Sigmoid colon (tissue), 7 donors: ENCODE data around the gene FBLIM1. TPM values are rescaled to one million over a fixed set of nuclear protein-coding genes. Genes with fewer than 3 reads are reported as not detected.
A peak's percentile ranks its signal among the peaks of the same experiment; 100 is the strongest.

Experiments used
- DNase-seq: peaks from one replicate; pipeline ENCODE4 v3.0.0-alpha.2; 2019
- H3K27ac ChIP-seq, 4 donors: fragments of 200-600 bp; sonication (generic); one replicate each; pipeline ENCODE4 v1.5.1; 2016 to 2019; ENCODE audit warnings: mild to moderate bottlenecking in 1 of 4
- H3K27me3 ChIP-seq, 3 donors: fragments of 200-600 bp; sonication (generic); one replicate each; pipeline ENCODE4 v1.5.1; 2019; ENCODE audit warnings: mild to moderate bottlenecking in 1 of 3
- H3K36me3 ChIP-seq, 4 donors: fragments of 200-600 bp; sonication (generic); one replicate each; pipeline ENCODE4 v1.5.1; 2016 to 2019
- H3K4me1 ChIP-seq, 4 donors: fragments of 200-600 bp; sonication (generic); one replicate each; pipeline ENCODE4 v1.5.1; 2017 to 2019
- H3K4me3 ChIP-seq, 4 donors: fragments of 200-600 bp; sonication (generic); one replicate each; pipeline ENCODE4 v1.5.1; 2017 to 2019; ENCODE audit warnings: mild to moderate bottlenecking in 2 of 4, moderate library complexity in 1 of 4
- H3K9me3 ChIP-seq, 4 donors: fragments of 200-600 bp in 3 of 4; sonication (generic) in 3 of 4; one replicate each; pipeline versions ENCODE4 v1.5.1 to v1.6.1; 2013 to 2019
- CTCF ChIP-seq, 4 experiments: fragments of 450-650 bp in 3 of 4; fragments of 200-600 bp in 1 of 4; IDR thresholded peaks; one replicate each; pipeline ENCODE4 v1.5.1; 2016 to 2019; ENCODE audit warnings: antibody characterized with exemption in 4 of 4, mild to moderate bottlenecking in 3 of 4, moderate library complexity in 2 of 4
- EP300 ChIP-seq, 4 donors: sonication (generic); formaldehyde crosslinking; IDR thresholded peaks; one replicate each; pipeline ENCODE4 v1.6.1; 2017; ENCODE audit warnings: antibody characterized with exemption in 4 of 4
- POLR2A ChIP-seq, 2 donors: fragments of 450-650 bp; IDR thresholded peaks; one replicate each; pipeline ENCODE4 v1.6.1; 2016; ENCODE audit warnings: antibody characterized with exemption in 2 of 2, mild to moderate bottlenecking in 2 of 2, moderate library complexity in 2 of 2
- POLR2AphosphoS5 ChIP-seq, 4 donors: sonication (generic); formaldehyde crosslinking; IDR thresholded peaks; one replicate each; pipeline ENCODE4 v1.6.1; 2017; ENCODE audit warnings: antibody characterized with exemption in 4 of 4
- WGBS, 2 donors: extraction: QIAGEN DNeasy Blood & Tissue Kit; methylation state at CpG; one replicate each; pipeline ENCODE4 v1.1.7; 2013; 5-methylcytosine and 5-hydroxymethylcytosine counted together
- intact Hi-C: fragments of 100-400 bp; cut with DNase I; formaldehyde crosslinking; loops from one replicate; pipeline ENCODE4 v1.15.1; 2023
- polyA plus RNA-seq, 3 donors: library from polyadenylated mRNA; stranded (reverse); fragments of 200-250 nt; gene quantifications; one replicate each; pipeline ENCODE4 v1.2.3, GENCODE V29; 2013
- total RNA-seq, 4 donors: library from RNA; depleted of rRNA; stranded (reverse); fragments of >200 nt; gene quantifications; one replicate each; pipeline ENCODE4 v1.1.0, GENCODE V29; 2016
- donor health status: healthy with polysubstance abuse.
- donor health status: Bipolar disorder and iron deficiency.
- donor health status: healthy.

FBLIM1 gene
- total and polyA plus RNA-seq, 7 donors, result 28.1 to 227 (median 53.2) TPM

GRCh38 chr1:15755021-15755645 is 3.5 kb upstream of the FBLIM1 start:
- Histone ChIP-seq H3K27ac (no peak overlapping the region), H3K4me3 (no peak overlapping the region), H3K9me3 (no peaks in the 10 kb centered on the region), H3K27me3 (peaks cover 0 to 12% (median 2%) of the 10 kb centered on the region in 3 donors), H3K36me3 (no peaks in the 10 kb centered on the region), H3K4me1 (peaks cover 0 to 29% (median 24%) of the 10 kb centered on the region in 4 donors)
- TF ChIP-seq EP300 (IDR thresholded peaks at IDR 0.05) (no peak), POLR2AphosphoS5 (IDR thresholded peaks at IDR 0.05) (no peak), CTCF (IDR thresholded peaks at IDR 0.05) (no peak), POLR2A (IDR thresholded peaks at IDR 0.05) (no peak)
- intact Hi-C loops, result no loop called here
- 88 to 91% methylated on average over 2 of the region's 2 CpGs for WGBS, 2 donors
- DNase-seq, result no peak

GRCh38 chr1:15755646-15756040 is 3.0 kb upstream of the FBLIM1 start:
- peaks cover 0 to 13% (median 2%) of the 10 kb centered on the region in 3 donors for H3K27me3 ChIP-seq
- H3K4me3 ChIP-seq, result no peak overlapping the region
- peaks cover 0 to 34% (median 29%) of the 10 kb centered on the region in 4 donors for H3K4me1 ChIP-seq
- WGBS, 2 donors, result 43 to 71% methylated on average over 4 of the region's 4 CpGs
- intact Hi-C loops, result no loop called here
- no peaks in the 10 kb centered on the region for H3K36me3 ChIP-seq
- DNase-seq, result no peak
- no peaks in the 10 kb centered on the region for H3K9me3 ChIP-seq
- no peak for TF ChIP-seq EP300 (IDR thresholded peaks at IDR 0.05)
- TF ChIP-seq POLR2AphosphoS5 (IDR thresholded peaks at IDR 0.05), result no peak
- TF ChIP-seq POLR2A (IDR thresholded peaks at IDR 0.05), result no peak
- TF ChIP-seq CTCF (IDR thresholded peaks at IDR 0.05), result no peak
- H3K27ac ChIP-seq, result no peak overlapping the region

- intact Hi-C loops, result no loop called here
- 14 to 30% methylated on average over 21 of the region's 21 CpGs for WGBS, 2 donors
Measured at GRCh38 chr1:15756143-15757015, 2.2 kb upstream of the FBLIM1 start.

GRCh38 chr1:15757016-15757543 is 1.5 kb upstream of the FBLIM1 start:
- no peak for TF ChIP-seq POLR2AphosphoS5 (IDR thresholded peaks at IDR 0.05)
- no peak for TF ChIP-seq EP300 (IDR thresholded peaks at IDR 0.05)
- TF ChIP-seq POLR2A (IDR thresholded peaks at IDR 0.05), result no peak
- no peak for TF ChIP-seq CTCF (IDR thresholded peaks at IDR 0.05)
- peaks cover 0 to 13% (median 2%) of the 10 kb centered on the region in 3 donors for H3K27me3 ChIP-seq
- intact Hi-C loops, result no loop called here
- no peaks in the 10 kb centered on the region for H3K36me3 ChIP-seq
- H3K27ac ChIP-seq, result peak overlapping the region; percentile 79 to 84 (median 81)
- DNase-seq, result no peak
- no peak overlapping the region for H3K4me3 ChIP-seq
- H3K9me3 ChIP-seq, result no peaks in the 10 kb centered on the region
- peaks cover 0 to 48% (median 43%) of the 10 kb centered on the region in 4 donors for H3K4me1 ChIP-seq
- WGBS, 2 donors, result 15 to 59% methylated on average over 9 of the region's 9 CpGs

More at GRCh38 chr1:15756143-15757015, 2.2 kb upstream of the FBLIM1 start:
- Histone ChIP-seq H3K27me3 (peaks cover 0 to 13% (median 2%) of the 10 kb centered on the region in 3 donors), H3K9me3 (no peaks in the 10 kb centered on the region), H3K27ac (peak overlapping the region in 1 of 4 donors; percentile 81), H3K4me3 (no peak overlapping the region), H3K4me1 (peaks cover 0 to 41% (median 36%) of the 10 kb centered on the region in 4 donors), H3K36me3 (no peaks in the 10 kb centered on the region)
- no peak for DNase-seq
- peak in 1 of 2 donors; percentile 76 for TF ChIP-seq POLR2A (IDR thresholded peaks at IDR 0.05)
- no peak for TF ChIP-seq POLR2AphosphoS5 (IDR thresholded peaks at IDR 0.05)
